GM12878 (cell line): ENCODE measurements around the gene CRYL1.

Source experiments
- NFIC ChIP-seq: IDR thresholded peaks from 2 replicates; pipeline ENCODE4 v1.6.1; 2012; ENCODE audit warnings: low read depth, mild to moderate bottlenecking, inconsistent platforms, low read length, moderate library complexity
- POLR2A ChIP-seq: IDR thresholded peaks from 2 replicates; pipeline ENCODE4 v1.6.1; 2011; ENCODE audit warnings: low read depth, mild to moderate bottlenecking, low read length
- RB1 ChIP-seq: fragments of 450-650 bp; formaldehyde crosslinking; IDR thresholded peaks from 2 replicates; pipeline ENCODE4 v1.6.1; 2017; ENCODE audit warnings: mild to moderate bottlenecking, borderline replicate concordance
- YY1 ChIP-seq: IDR thresholded peaks from 2 replicates; pipeline ENCODE4 v1.6.1; 2011; ENCODE audit warnings: low read depth, mild to moderate bottlenecking, low read length
- ZNF217 ChIP-seq: fragments of 450-650 bp; IDR thresholded peaks from 2 replicates; pipeline ENCODE4 v1.6.1; 2017; ENCODE audit warnings: antibody characterized with exemption, mild to moderate bottlenecking
- ZNF274 ChIP-seq: IDR thresholded peaks from one replicate; pipeline ENCODE4 v1.8.0; 2011; ENCODE audit not compliant: insufficient read length, insufficient read depth
- TF ChIP-seq, protein P1 (sequence below): IDR thresholded peaks from 2 replicates; pipeline ENCODE4 v1.6.1; 2011; ENCODE audit warnings: mild to moderate bottlenecking, low read depth, low read length, moderate library complexity; ENCODE audit not compliant: insufficient replicate concordance
- TF ChIP-seq, protein P2 (sequence below), 3 experiments: IDR thresholded peaks in 2 of 3; conservative IDR thresholded peaks in 1 of 3; 2 replicates each; pipeline ENCODE4 v1.5.1; 2011; ENCODE audit warnings: low read depth in 3 of 3, low read length in 3 of 3, mild to moderate bottlenecking in 3 of 3, control low read depth in 2 of 3, moderate library complexity in 2 of 3, inconsistent platforms in 1 of 3, mixed read lengths in 1 of 3; ENCODE audit not compliant: control insufficient read depth in 2 of 3, insufficient read depth in 1 of 3; ENCODE audit errors: extremely low read depth in 1 of 3
- TF ChIP-seq, protein P3 (sequence below): fragments of 450-650 bp; formaldehyde crosslinking; IDR thresholded peaks from 2 replicates; pipeline ENCODE4 v1.4.0; 2022; ENCODE audit warnings: mild to moderate bottlenecking, moderate library complexity

DNA sequence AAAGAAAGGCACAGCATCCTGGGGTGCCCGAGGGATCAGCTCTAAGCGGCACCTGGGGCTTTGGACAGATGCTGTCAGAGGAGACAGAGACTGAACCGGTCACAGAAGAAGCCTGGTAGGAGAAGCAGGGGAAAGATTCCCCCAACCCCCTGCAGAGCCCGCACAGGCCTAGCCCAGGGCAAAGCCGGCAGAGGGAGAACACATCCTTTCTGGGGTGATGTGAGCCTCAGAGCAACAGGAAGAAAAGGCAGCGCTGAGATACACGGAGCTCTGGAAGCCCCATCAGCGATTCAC lies 101.2 kb downstream of the CRYL1 start:
- TF ChIP-seq RB1 (no peak), POLR2A (no peak), YY1 (no peak), ZNF274 (no peak), NFIC (no peak), ZNF217 (no peak)
- TF ChIP-seq, protein P1, sequence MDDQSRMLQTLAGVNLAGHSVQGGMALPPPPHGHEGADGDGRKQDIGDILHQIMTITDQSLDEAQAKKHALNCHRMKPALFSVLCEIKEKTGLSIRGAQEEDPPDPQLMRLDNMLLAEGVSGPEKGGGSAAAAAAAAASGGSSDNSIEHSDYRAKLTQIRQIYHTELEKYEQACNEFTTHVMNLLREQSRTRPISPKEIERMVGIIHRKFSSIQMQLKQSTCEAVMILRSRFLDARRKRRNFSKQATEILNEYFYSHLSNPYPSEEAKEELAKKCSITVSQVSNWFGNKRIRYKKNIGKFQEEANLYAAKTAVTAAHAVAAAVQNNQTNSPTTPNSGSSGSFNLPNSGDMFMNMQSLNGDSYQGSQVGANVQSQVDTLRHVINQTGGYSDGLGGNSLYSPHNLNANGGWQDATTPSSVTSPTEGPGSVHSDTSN = no peak
- TF ChIP-seq, protein P2, sequence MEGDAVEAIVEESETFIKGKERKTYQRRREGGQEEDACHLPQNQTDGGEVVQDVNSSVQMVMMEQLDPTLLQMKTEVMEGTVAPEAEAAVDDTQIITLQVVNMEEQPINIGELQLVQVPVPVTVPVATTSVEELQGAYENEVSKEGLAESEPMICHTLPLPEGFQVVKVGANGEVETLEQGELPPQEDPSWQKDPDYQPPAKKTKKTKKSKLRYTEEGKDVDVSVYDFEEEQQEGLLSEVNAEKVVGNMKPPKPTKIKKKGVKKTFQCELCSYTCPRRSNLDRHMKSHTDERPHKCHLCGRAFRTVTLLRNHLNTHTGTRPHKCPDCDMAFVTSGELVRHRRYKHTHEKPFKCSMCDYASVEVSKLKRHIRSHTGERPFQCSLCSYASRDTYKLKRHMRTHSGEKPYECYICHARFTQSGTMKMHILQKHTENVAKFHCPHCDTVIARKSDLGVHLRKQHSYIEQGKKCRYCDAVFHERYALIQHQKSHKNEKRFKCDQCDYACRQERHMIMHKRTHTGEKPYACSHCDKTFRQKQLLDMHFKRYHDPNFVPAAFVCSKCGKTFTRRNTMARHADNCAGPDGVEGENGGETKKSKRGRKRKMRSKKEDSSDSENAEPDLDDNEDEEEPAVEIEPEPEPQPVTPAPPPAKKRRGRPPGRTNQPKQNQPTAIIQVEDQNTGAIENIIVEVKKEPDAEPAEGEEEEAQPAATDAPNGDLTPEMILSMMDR (IDR thresholded peaks at IDR 0.05 in 2 of 3, conservative IDR thresholded peaks at IDR 0.05 in 1 of 3; ENCODE audit: control insufficient read depth in 2 of 3, extremely low read depth in 1 of 3, insufficient read depth in 1 of 3, low read depth in 3 of 3, low read length in 3 of 3) = no peak
- TF ChIP-seq, protein P3, sequence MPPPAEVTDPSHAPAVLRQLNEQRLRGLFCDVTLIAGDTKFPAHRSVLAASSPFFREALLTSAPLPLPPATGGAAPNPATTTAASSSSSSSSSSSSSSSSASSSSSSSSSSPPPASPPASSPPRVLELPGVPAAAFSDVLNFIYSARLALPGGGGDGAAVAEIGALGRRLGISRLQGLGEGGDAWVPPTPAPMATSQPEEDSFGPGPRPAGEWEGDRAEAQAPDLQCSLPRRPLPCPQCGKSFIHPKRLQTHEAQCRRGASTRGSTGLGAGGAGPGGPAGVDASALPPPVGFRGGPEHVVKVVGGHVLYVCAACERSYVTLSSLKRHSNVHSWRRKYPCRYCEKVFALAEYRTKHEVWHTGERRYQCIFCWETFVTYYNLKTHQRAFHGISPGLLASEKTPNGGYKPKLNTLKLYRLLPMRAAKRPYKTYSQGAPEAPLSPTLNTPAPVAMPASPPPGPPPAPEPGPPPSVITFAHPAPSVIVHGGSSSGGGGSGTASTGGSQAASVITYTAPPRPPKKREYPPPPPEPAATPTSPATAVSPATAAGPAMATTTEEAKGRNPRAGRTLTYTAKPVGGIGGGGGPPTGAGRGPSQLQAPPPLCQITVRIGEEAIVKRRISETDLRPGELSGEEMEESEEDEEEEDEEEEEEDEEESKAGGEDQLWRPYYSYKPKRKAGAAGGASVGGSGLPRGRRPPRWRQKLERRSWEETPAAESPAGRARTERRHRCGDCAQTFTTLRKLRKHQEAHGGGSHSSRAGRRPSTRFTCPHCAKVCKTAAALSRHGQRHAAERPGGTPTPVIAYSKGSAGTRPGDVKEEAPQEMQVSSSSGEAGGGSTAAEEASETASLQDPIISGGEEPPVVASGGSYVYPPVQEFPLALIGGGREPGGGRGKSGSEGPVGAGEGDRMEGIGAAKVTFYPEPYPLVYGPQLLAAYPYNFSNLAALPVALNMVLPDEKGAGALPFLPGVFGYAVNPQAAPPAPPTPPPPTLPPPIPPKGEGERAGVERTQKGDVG (CRISPR knock-in tag) = no peak
